CD1c-positive myeloid dendritic cell (primary cell): ENCODE data around the gene L1CAM.

ENCODE experiments used
- DNase-seq: peaks from one replicate; pipeline ENCODE4 v3.0.0-alpha.2; 2016; ENCODE audit errors: extremely low spot score

The L1CAM gene, protein sequence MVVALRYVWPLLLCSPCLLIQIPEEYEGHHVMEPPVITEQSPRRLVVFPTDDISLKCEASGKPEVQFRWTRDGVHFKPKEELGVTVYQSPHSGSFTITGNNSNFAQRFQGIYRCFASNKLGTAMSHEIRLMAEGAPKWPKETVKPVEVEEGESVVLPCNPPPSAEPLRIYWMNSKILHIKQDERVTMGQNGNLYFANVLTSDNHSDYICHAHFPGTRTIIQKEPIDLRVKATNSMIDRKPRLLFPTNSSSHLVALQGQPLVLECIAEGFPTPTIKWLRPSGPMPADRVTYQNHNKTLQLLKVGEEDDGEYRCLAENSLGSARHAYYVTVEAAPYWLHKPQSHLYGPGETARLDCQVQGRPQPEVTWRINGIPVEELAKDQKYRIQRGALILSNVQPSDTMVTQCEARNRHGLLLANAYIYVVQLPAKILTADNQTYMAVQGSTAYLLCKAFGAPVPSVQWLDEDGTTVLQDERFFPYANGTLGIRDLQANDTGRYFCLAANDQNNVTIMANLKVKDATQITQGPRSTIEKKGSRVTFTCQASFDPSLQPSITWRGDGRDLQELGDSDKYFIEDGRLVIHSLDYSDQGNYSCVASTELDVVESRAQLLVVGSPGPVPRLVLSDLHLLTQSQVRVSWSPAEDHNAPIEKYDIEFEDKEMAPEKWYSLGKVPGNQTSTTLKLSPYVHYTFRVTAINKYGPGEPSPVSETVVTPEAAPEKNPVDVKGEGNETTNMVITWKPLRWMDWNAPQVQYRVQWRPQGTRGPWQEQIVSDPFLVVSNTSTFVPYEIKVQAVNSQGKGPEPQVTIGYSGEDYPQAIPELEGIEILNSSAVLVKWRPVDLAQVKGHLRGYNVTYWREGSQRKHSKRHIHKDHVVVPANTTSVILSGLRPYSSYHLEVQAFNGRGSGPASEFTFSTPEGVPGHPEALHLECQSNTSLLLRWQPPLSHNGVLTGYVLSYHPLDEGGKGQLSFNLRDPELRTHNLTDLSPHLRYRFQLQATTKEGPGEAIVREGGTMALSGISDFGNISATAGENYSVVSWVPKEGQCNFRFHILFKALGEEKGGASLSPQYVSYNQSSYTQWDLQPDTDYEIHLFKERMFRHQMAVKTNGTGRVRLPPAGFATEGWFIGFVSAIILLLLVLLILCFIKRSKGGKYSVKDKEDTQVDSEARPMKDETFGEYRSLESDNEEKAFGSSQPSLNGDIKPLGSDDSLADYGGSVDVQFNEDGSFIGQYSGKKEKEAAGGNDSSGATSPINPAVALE

GRCh38 chrX:153885968-153886903 is at the start of gene L1CAM:
Gene L1CAM, minus strand, starts transcription at chrX:153886173. Its CDS starts 10,337 bp downstream, at chrX:153875836.
- no peak for DNase-seq

GRCh38 chrX:153935326-153935851 is 49.4 kb upstream of the L1CAM start:
- DNase-seq: no peak

DNA sequence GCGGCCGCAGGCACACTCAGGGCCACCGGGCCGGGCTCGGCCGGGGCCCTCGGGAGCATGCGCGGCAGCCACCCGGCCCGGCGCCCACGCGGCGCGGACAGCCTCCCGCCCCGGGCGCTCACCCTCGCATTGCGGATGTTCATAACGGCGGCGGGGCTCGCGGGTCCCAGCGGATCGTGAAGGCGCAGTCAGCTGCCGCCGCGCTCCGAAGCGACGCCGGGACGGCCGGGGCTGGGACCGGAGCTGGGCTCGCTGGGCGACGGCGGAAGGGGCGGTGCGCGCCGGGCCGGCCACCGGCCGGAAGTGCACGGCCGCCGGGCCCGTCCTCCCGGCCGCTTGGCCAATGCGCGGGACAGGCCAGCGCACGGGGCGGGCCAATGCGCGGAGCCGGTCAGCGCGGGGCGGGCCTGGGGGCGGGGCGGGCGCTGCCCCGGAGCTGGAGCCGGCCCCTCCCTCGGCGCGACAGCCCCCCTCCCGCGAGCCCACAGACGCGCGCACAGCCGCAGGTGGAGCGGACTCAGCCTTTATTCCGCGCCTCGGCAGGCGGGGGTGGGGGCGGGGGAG is 48.9 kb upstream of the L1CAM start, which contains the start of gene NAA10:
TSS of gene NAA10 (minus strand) at position 276 of the 564 bp plus-strand sequence. CDS start at position 143, 133 bp downstream.
- DNase-seq: peak; percentile 79

DNA sequence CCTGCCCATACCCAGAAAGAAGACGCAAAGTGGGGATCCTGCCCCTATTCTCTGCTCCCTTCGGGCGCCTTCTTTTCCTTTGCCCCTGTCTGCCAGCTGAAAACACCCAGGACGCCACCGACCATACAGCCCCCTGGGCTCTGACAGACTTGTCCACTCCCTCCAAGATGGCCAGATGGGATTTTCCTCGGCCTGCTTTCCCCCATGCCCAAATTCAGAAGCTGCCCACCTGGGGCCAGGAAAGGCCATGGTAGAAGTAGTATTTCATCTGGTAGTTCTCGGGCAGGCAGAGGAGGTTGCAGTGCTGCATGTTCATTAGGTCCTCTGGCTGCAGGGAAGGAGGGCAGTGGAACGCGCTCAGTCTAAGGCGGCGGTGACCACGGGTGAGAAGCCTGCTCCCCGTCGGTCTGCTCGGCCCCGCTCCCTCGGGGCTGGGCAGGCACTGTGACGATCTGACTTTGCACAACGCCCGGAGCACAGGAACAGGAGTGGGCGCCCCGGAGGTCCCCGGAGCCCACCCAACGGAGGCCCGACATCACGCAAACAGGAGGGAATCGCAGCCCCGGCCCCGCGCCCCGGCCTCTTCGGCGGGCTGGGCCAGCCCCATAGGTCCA is 48.3 kb upstream of the L1CAM start:
- DNase-seq: no peak

GRCh38 chrX:153933748-153934147 is 47.8 kb upstream of the L1CAM start:
- no peak for DNase-seq

DNA sequence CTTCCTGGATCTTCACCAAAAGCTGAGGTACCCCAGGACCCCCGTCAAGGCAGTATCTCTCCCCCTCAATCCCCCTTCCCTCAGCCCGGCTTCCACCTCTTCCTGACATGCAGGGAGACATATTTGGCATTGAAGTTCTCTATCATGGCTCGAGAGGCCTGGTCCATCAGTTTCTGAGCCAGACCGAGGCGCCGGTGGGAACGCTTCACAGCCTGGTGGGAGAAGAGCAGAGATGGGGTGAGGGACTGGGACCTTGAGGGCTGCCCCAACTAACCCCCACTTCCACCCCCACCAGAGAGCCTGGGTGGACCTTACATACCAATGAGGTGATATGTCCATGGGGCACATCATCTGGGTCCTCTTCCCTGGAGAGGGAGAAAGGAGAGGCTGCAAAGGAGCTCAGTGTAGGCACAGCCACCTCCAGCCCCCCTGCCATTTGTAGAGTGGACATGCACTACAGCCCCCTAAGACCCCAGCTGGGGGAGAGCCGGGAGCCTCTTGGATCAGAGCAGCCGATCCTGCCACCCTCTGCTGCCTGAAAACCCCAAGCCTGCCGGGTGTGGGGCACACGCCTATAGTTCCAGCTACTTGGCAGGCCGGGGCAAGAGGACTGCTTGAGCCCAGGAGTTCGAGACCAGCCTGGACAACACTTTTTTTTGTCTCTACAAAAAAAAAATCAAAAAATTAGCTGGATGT is 46.4 kb upstream of the L1CAM start:
- DNase-seq: no peak

GRCh38 chrX:153931748-153932147 is 45.8 kb upstream of the L1CAM start:
- DNase-seq: no peak

DNA sequence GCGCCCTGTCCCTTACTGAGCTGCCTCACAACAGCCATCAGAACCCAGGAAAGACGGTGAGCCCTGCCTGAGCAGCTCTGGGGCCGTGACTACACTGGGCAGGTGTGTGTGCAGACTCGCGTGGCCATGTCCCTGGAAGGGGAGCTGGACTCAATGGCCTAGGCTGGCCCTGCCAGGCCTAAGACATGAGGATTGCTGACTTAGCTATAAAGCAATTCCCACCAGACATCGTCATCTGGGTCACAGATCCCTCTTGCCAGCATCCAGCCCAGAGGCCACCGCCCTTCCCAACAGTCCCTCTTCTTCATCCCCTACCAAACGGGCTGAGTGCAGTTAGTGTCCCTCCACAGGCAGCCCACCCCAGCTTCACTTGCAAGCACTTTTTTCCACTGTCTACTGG is 45.2 kb upstream of the L1CAM start:
- no peak for DNase-seq

- no peak for DNase-seq
Observed at GRCh38 chrX:153930011-153930910, 44.3 kb upstream of the L1CAM start.

- no peak for DNase-seq
Observed at GRCh38 chrX:153929576-153929975, 43.6 kb upstream of the L1CAM start.

DNA sequence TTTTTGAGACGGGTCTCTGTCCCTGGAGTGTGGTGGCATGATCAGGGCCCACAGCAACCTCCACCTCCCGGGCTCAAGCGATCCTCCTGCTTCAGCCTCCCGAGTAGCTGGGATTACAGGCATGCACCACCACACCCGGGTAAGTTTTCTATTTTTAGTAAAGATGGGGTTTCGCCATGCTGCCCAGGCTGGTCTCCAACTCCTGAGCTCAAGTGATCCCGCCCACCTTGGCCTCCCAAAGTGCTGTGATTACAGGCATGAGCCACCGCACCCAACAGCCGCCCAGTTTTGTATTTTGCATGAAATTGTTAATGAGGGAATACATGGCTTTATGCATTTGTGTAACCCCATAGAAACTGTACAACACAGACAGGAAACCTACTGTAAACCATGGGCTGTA is 42.9 kb upstream of the L1CAM start:
- no peak for DNase-seq

DNA sequence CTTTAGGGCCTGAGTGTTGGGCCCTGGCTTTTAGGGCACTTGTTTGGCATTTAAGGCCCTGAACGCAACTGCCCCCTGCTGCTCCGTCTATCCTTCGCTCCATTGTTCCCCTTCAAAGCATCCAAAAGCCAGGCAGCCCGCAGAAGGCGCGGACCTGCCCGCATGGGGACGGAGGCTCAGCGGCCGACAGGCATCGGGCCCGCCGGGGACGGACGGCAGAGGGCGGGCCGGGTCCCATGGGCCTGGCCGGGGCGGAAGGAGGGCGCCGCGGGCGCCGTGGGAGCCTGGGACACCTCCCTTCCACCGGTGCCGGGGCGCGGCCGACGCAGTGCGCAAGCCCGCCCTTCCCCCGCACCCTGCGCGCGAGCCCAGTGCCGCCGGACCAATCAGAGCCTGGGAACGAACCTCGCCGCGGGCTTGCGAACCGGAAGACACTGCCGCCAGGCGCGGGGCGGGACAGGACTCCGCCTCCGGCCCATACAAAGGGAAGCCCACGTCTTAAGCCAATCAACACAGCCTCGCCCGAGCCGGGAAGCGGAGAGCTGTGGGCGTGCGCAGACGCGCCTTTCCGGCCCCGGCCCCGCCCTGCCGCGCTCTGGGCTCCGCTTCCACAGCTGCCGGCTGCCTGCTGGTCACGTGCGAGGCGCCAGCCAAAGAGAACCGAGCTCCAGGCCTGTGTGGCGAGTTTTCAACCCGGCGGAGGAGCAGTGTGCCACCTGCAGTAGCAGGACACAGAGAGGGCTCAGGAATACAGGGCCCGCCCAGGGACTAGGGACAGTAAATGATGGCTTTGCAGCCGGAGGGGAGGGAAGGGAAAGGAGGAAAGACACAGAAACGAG is 42.2 kb upstream of the L1CAM start:
- peak; percentile 96 for DNase-seq

DNA sequence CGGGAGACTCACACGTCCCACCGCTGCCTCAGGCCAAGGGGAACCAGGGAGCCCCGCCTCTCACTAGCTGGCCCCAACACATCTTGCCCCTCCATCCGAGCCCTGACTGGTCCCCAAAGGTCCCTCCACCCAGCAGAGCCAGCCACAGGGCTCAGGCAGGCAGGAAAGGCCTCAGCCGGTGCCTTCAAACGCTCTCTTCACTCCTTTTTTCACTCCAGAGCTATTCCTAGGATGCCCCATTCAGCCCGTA is 41.6 kb upstream of the L1CAM start:
- DNase-seq: no peak

DNA sequence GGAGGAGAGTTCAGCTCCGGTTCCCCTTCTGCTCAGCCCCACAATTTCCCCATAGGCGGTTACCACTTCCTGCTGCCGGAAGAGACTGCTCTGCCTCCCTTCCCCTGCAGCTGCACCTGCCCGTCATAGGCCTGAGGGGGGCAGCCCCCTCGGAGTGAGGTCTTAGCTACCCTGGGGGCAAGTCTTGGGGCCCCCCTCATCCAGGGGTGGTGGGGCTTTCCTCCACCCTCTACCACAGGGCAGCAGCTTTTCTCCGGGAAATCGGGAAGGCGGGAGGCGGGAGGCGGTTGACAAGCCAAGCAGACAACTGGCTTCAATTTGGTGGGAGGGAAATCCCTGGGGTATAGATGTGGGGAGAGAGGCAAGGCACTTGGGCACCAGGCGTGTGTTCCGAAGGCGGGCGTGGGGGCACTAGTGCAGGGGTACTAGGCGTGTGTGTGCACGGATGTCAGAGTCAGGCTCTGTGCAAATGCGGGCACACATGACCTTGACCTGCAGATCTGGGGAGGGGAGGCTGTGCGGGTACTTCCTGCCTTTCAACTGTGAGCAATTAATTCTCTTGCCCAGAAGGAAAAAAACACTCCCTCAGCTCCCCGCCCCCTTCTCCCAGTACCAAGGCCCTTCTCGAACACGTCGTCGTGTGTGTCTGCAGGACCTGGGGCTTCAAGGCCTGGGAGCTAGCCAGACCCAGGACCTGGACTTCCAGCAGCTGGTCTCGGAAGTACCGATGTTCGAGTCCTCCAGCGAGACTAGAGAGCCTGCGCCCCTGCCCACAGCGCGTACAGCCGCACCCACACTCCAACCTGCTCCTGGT is 41.1 kb upstream of the L1CAM start:
- peak; percentile 81 for DNase-seq

DNA sequence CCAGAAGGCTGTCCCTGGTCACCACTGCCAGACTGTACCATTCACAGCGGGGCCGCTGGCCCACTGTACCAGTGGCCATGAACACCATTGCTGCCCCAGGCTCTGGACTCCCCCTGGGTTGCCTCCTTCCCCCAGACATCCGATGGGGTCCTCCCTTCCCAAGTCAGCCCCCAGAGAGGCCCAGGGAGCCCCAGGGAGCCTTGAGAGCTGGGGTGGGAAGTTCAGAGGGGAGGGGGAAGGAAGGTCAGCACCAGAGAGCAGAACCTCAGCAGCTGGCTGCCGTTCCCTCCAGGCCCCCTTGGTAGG is 40.5 kb upstream of the L1CAM start:
- DNase-seq: no peak

DNA sequence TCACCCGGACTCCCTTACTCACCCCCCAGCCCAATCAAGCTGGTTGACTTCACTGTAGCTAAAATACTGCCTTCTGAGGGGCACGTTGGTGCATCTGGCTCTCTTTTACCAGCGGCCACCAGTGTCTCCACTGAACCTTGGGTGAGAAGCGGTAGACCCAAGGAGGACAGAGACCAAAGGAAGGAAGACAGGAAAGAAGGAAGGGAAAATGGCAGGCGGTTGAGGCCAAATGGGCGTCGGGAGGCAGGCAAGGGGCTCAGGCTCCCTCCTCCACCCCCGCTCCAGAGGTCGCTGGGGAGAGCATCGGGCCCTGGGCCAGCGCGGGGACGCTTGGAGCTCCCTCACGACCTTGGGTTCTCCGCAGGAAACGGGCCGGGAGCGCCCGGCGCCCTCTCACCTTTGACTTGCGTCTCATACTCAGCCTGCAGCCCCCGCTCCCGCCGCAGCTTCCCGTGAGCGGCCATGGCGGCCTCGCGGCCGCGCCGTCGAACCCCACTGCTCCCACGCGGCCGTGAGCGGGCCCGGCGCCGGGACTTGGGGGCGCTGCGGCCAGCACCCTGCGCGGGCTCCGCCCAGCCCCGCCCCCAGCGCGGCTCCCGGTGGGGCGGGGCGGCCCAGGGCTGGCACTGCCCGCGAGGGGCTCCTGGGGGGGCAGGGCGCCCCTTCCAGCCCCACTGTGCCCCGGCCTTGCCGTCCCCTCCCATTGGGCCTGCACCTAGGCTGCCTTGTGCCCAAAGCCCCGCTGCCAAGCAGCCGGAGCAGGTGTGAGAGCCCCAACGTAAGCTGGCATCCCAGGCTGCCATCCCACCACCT is 40.0 kb upstream of the L1CAM start, which contains the start of gene ARHGAP4:
TSS of gene ARHGAP4 (minus strand) at position 526 of the 813 bp plus-strand sequence. CDS start at position 464, 62 bp downstream.
- DNase-seq: peak; percentile 66
